ENCODE measurements around the gene SERHL2. TPM values are rescaled to one million over a fixed set of nuclear protein-coding genes. Genes with fewer than 3 reads are reported as not detected.
"Not testable (repeated sequence)": the region's sequence is repeated elsewhere in the genome, so short reads cannot be mapped to it uniquely, and the experiment has no call there.

The SERHL2 gene
- total and polyA plus RNA-seq, 4 donors = 1.7 to 3.3 (median 2.6) TPM

- not testable (repeated sequence) for DNase-seq; H3K36me3 ChIP-seq (ENCODE audit: control insufficient read depth in 4 of 4, insufficient read depth in 4 of 4, low read length in 4 of 4); H3K4me1 ChIP-seq (ENCODE audit: control insufficient read depth in 5 of 5, insufficient read depth in 5 of 5, low read length in 5 of 5); H3K27me3 ChIP-seq (ENCODE audit: control insufficient read depth in 3 of 3, insufficient read depth in 3 of 3, low read length in 2 of 3); H3K9me3 ChIP-seq (ENCODE audit: control insufficient read depth in 4 of 4, insufficient read depth in 3 of 4, low read length in 3 of 4)
- WGBS, 2 donors = 19 to 23% methylated on average over 13 to 14 of the region's 28 CpGs
- Histone ChIP-seq H3K4me3 (peak overlapping the region; percentile 56), H3K27ac (ENCODE audit: low read depth in 1 of 2, low read length in 1 of 2) (peak overlapping the region in 1 of 2 donors; percentile 73), H3K9ac (ENCODE audit: insufficient read depth in 1 of 2, low read length in 2 of 2) (peak overlapping the region in 1 of 2 donors; percentile 63)
- ATAC-seq (ENCODE audit: insufficient read depth, low FRiP score) = peak; percentile 20
These were observed 34.9 kb upstream of the SERHL2 start for GRCh38 chr22:42518638-42519524.

GRCh38 chr22:42519525-42520401 is 34.0 kb upstream of the SERHL2 start, which contains the start of gene RRP7A:
RRP7A (minus strand) TSS chr22:42519796; CDS start chr22:42519786, 10 bp downstream.
- TF ChIP-seq CTCF (IDR thresholded peaks at IDR 0.05; ENCODE audit: control extremely low read depth, extremely low read depth) = no peak
- DNase-seq = peak; percentile 68 to 82 (median 74)
- ATAC-seq (ENCODE audit: insufficient read depth, low FRiP score) = peak; percentile 96

DNA sequence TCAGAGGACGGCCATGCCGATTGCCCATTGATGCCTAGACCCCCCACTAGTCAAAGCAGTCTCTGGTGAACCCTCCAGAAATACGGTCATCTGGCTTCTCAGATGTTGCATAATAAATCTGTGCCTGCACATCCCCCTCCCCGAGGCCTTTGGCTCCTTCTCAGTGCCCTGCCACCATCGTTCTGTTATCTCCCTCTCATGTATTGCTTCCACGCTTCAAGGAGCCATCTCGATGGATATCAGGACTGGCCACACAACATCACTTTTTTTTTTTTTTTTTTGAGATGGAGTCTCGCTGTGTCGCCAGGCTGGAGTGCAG is 32.6 kb upstream of the SERHL2 start:
- Histone ChIP-seq H3K27me3 (ENCODE audit: control insufficient read depth in 3 of 3, insufficient read depth in 3 of 3, low read length in 2 of 3) (no peaks in the 10 kb centered on the region), H3K9ac (ENCODE audit: insufficient read depth in 1 of 2, low read length in 2 of 2) (no peak overlapping the region), H3K27ac (ENCODE audit: low read depth in 1 of 2, low read length in 1 of 2) (no peak overlapping the region), H3K36me3 (ENCODE audit: control insufficient read depth in 4 of 4, insufficient read depth in 4 of 4, low read length in 4 of 4) (peaks cover 0 to 3% (median 0%) of the 10 kb centered on the region in 4 donors), H3K4me1 (ENCODE audit: control insufficient read depth in 5 of 5, insufficient read depth in 5 of 5, low read length in 5 of 5) (peaks cover 0 to 4% (median 0%) of the 10 kb centered on the region in 5 donors), H3K9me3 (ENCODE audit: control insufficient read depth in 4 of 4, insufficient read depth in 3 of 4, low read length in 3 of 4) (peaks cover 0 to 3% (median 0%) of the 10 kb centered on the region in 4 donors), H3K4me3 (no peak overlapping the region)
- ATAC-seq (ENCODE audit: insufficient read depth, low FRiP score) = no peak
- no peak for DNase-seq
- TF ChIP-seq CTCF (IDR thresholded peaks at IDR 0.05; ENCODE audit: control extremely low read depth, extremely low read depth) = no peak
- 89 to 93% methylated on average over 9 of the region's 9 CpGs for WGBS, 2 donors

More at GRCh38 chr22:42519525-42520401, 34.0 kb upstream of the SERHL2 start, which contains the start of gene RRP7A:
- 7 to 10% methylated on average over 51 to 64 of the region's 65 CpGs for WGBS, 2 donors
- peak within 1 kb of the TSS; percentile 73 to 74 for H3K27ac ChIP-seq (ENCODE audit: low read depth in 1 of 2, low read length in 1 of 2)
- H3K4me3 ChIP-seq = peak within 1 kb of the TSS; percentile 56
- H3K9ac ChIP-seq (ENCODE audit: insufficient read depth in 1 of 2, low read length in 2 of 2) = peak within 1 kb of the TSS; percentile 47 to 63
- H3K27me3 ChIP-seq (ENCODE audit: control insufficient read depth in 3 of 3, insufficient read depth in 3 of 3, low read length in 2 of 3) = no peaks in the 10 kb centered on the region
- H3K4me1 ChIP-seq (ENCODE audit: control insufficient read depth in 5 of 5, insufficient read depth in 5 of 5, low read length in 5 of 5) = peaks cover 0 to 4% (median 0%) of the 10 kb centered on the region in 5 donors
- peaks cover 0 to 3% (median 0%) of the 10 kb centered on the region in 4 donors for H3K9me3 ChIP-seq (ENCODE audit: control insufficient read depth in 4 of 4, insufficient read depth in 3 of 4, low read length in 3 of 4)
- peaks cover 0 to 5% (median under 1%) of the 10 kb centered on the region in 4 donors for H3K36me3 ChIP-seq (ENCODE audit: control insufficient read depth in 4 of 4, insufficient read depth in 4 of 4, low read length in 4 of 4)

All from lung (tissue), 12 donors.